Loucy (cell line): ENCODE data around the gene DEDD.

Experiments used
- CTCF ChIP-seq: fragments of 200-600 bp; sonication (generic); conservative IDR thresholded peaks from 2 replicates; pipeline ENCODE4 v1.5.1; 2014; ENCODE audit warnings: mild to moderate bottlenecking, antibody characterized with exemption, low read length
- EZH2phosphoT487 ChIP-seq: fragments of 200-600 bp; IDR thresholded peaks from 2 replicates; pipeline ENCODE4 v1.6.1; 2018; ENCODE audit warnings: antibody characterized with exemption, mild to moderate bottlenecking, moderate library complexity, borderline replicate concordance

GRCh38 chr1:161100556-161100955, 31.9 kb downstream of the DEDD start:
- no peak for TF ChIP-seq CTCF
- TF ChIP-seq EZH2phosphoT487, result no peak
